OCI-LY1 (cell line): ENCODE data around the gene NOTUM.

Experiments used
- EZH2 ChIP-seq: fragments of 200-600 bp; sonication (generic), shearing (Covaris generic); IDR thresholded peaks from 2 replicates; pipeline ENCODE4 v1.8.0; 2017; ENCODE audit warnings: borderline replicate concordance, mixed run types, mild to moderate bottlenecking, antibody characterized with exemption, low read length, moderate library complexity, mixed read lengths
- TF ChIP-seq, protein P1 (sequence below): fragments of 200-600 bp; sonication (generic), shearing (Covaris generic); IDR thresholded peaks from 2 replicates; pipeline ENCODE4 v1.5.1; 2017; ENCODE audit warnings: mild to moderate bottlenecking, antibody characterized with exemption, low read length, moderate library complexity, mixed read lengths

GRCh38 chr17:82007228-82007494 lies 46.2 kb upstream of the NOTUM start:
- TF ChIP-seq, protein P1, sequence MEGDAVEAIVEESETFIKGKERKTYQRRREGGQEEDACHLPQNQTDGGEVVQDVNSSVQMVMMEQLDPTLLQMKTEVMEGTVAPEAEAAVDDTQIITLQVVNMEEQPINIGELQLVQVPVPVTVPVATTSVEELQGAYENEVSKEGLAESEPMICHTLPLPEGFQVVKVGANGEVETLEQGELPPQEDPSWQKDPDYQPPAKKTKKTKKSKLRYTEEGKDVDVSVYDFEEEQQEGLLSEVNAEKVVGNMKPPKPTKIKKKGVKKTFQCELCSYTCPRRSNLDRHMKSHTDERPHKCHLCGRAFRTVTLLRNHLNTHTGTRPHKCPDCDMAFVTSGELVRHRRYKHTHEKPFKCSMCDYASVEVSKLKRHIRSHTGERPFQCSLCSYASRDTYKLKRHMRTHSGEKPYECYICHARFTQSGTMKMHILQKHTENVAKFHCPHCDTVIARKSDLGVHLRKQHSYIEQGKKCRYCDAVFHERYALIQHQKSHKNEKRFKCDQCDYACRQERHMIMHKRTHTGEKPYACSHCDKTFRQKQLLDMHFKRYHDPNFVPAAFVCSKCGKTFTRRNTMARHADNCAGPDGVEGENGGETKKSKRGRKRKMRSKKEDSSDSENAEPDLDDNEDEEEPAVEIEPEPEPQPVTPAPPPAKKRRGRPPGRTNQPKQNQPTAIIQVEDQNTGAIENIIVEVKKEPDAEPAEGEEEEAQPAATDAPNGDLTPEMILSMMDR, result no peak
- no peak for TF ChIP-seq EZH2
